Measurements from ENCODE around the gene PDLIM1. TPM values are rescaled to one million over a fixed set of nuclear protein-coding genes. Genes with fewer than 3 reads are reported as not detected.

PDLIM1 gene
- total and polyA plus RNA-seq, 2 of the 8 experiments (the other 6 are each of a cell fraction or from before 2014, with no cell fraction given) = 169 to 245 TPM

DNA sequence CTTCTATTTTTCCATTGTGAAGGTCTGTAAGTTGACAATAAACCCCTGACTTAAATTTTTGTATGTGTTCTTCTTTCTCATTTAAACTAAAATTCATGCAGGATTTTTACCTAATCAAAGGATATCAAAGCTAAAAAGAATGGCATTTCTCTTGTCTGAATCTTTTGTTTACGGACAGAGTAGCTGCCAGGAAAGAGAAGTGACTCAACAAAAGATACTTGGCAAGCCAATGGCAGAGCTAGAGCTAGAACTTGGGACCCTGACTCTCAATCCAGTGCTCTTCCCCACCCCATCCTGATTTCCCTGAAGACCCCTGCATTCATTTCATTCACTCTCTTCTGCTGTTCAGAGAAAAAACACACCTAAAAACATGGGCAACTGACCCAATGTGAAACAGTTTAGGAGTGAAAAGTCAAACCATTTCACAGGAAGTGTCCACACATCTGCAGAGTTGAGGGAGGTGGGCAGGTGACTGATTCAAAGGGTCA is 40.2 kb upstream of the PDLIM1 start:
- no peaks in the 10 kb centered on the region for H3K79me2 ChIP-seq (ENCODE audit: control insufficient read depth in 1 of 2, insufficient read depth in 2 of 2, low read length in 2 of 2)
- H2BK15ac ChIP-seq (ENCODE audit: low read length) = no peak overlapping the region
- no peaks in the 10 kb centered on the region for H3K79me1 ChIP-seq (ENCODE audit: low read depth, low read length)
- H3K4me1 ChIP-seq (replicated peaks in 1 of 4; ENCODE audit: control insufficient read depth in 3 of 4, insufficient read depth in 4 of 4, low read length in 3 of 4) = peaks cover 0 to 8% (median 0%) of the 10 kb centered on the region in 4 experiments; a peak in 1 of 7 replicates
- H3K23me2 ChIP-seq (ENCODE audit: low read depth, low read length) = no peaks in the 10 kb centered on the region
- no peak overlapping the region for H2AFZ ChIP-seq (ENCODE audit: low read length)
- no peak overlapping the region for H3K18ac ChIP-seq (ENCODE audit: extremely low read depth, low read length)
- H3K14ac ChIP-seq (ENCODE audit: insufficient read length) = no peak overlapping the region
- no peak for TF ChIP-seq TEAD4 (IDR thresholded peaks at IDR 0.05; ENCODE audit: low read depth, low read length)
- no peak overlapping the region for H4K5ac ChIP-seq (ENCODE audit: insufficient read length, low read depth, low read length)
- no peak overlapping the region for H3K23ac ChIP-seq (ENCODE audit: insufficient read length)
- no peaks in the 10 kb centered on the region for H3K9me3 ChIP-seq (ENCODE audit: insufficient read depth in 2 of 2, low read depth in 1 of 2, low read length in 1 of 2)
- no peak overlapping the region for H3K4me2 ChIP-seq (ENCODE audit: insufficient read depth in 1 of 2, low read depth in 2 of 2, low read length in 2 of 2)
- no peaks in the 10 kb centered on the region; a peak in 1 of 8 replicates for H3K36me3 ChIP-seq (ENCODE audit: control insufficient read depth in 2 of 4, insufficient read depth in 4 of 4, low read length in 3 of 4)
- no peak for FAIRE-seq
- ChIA-PET POLR2A (ENCODE audit: partially characterized antibody) (no interaction called here), CTCF (ENCODE audit: partially characterized antibody) (no interaction called here)
- no peaks in the 10 kb centered on the region for H3K27me3 ChIP-seq (replicated peaks in 1 of 4; ENCODE audit: control insufficient read depth in 3 of 4, extremely low read depth in 1 of 4, insufficient read depth in 3 of 4, low read length in 3 of 4)
- 96% methylated on average over 1 of the region's 1 CpG; no CpG with 5 or more reads in 1 of the 2 experiments for WGBS, 2 experiments (ENCODE audit: extremely low coverage in 1 of 2, insufficient coverage in 1 of 2, insufficient read length in 1 of 2, insufficient replicate concordance in 2 of 2, low coverage in 1 of 2, low lambda C conversion rate in 2 of 2, missing lambda C conversion rate in 1 of 2)
- H2BK12ac ChIP-seq (ENCODE audit: low read depth, low read length) = no peak overlapping the region
- no peak overlapping the region for H2BK120ac ChIP-seq (replicated peaks; ENCODE audit: low read depth, low read length)
- H4K91ac ChIP-seq (replicated peaks; ENCODE audit: insufficient read length, low read length) = no peak overlapping the region
- H4K20me1 ChIP-seq (replicated peaks in 1 of 2; ENCODE audit: control insufficient read depth in 1 of 2, insufficient read depth in 2 of 2, low read length in 2 of 2) = no peaks in the 10 kb centered on the region
- no peak for DNase-seq (ENCODE audit: low read depth in 1 of 2, low spot score in 2 of 2)
- H4K8ac ChIP-seq (ENCODE audit: extremely low read depth, insufficient read depth, low read length) = no peak overlapping the region
- no peak overlapping the region for H3K4ac ChIP-seq (replicated peaks; ENCODE audit: insufficient read length, low read depth, low read length)
- H3K4me3 ChIP-seq (ENCODE audit: extremely low read depth in 1 of 4, insufficient read depth in 2 of 4, low read depth in 3 of 4, low read length in 4 of 4) = no peak overlapping the region
- H2BK20ac ChIP-seq (ENCODE audit: low read length) = no peak overlapping the region
- no peak overlapping the region for H3K9ac ChIP-seq (replicated peaks in 1 of 4; ENCODE audit: extremely low read depth in 1 of 4, low read depth in 3 of 4, low read length in 3 of 4)
- no peak overlapping the region for H3K27ac ChIP-seq (ENCODE audit: low read depth, low read length)
- no peak overlapping the region for H2BK5ac ChIP-seq (ENCODE audit: low read depth, low read length)
- no peak overlapping the region for H3K56ac ChIP-seq (replicated peaks; ENCODE audit: insufficient read length, low read depth, low read length)
- H2AK5ac ChIP-seq (ENCODE audit: low read depth, low read length) = no peak overlapping the region

Measured in H1 (cell line).